Measurements from ENCODE around the gene DDX46. TPM values are rescaled to one million over a fixed set of nuclear protein-coding genes. Genes with fewer than 3 reads are reported as not detected.
A peak's percentile ranks its signal among the peaks of the same experiment; 100 is the strongest.

DDX46 gene
- total and polyA plus RNA-seq, 2 experiments from 2014 or later = 24.2 to 25.9 TPM

DNA sequence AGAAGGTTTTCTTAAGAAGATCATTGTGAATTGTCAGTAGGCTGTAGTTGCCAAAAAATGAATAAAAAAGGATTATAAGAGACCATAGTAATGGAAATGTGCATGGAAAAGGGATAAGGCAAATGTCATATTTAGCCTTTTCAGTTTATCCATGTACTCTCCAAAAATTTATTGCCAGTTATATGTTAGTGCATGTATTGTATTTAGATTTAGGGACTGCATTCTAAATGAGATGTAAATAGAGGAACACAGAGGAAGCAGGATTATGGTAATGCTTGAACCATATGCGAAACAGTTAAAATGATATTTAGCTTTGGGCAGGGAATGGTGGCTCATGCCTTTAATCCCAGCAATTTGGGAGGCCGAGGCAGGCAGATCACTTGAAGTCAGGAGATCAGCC is 33.0 kb downstream of the DDX46 start:
- peaks cover 81% of the 10 kb centered on the region for H3K36me3 ChIP-seq
- H3K4me1 ChIP-seq (ENCODE audit: low read depth) = no peaks in the 10 kb centered on the region
- TF ChIP-seq, protein P1, sequence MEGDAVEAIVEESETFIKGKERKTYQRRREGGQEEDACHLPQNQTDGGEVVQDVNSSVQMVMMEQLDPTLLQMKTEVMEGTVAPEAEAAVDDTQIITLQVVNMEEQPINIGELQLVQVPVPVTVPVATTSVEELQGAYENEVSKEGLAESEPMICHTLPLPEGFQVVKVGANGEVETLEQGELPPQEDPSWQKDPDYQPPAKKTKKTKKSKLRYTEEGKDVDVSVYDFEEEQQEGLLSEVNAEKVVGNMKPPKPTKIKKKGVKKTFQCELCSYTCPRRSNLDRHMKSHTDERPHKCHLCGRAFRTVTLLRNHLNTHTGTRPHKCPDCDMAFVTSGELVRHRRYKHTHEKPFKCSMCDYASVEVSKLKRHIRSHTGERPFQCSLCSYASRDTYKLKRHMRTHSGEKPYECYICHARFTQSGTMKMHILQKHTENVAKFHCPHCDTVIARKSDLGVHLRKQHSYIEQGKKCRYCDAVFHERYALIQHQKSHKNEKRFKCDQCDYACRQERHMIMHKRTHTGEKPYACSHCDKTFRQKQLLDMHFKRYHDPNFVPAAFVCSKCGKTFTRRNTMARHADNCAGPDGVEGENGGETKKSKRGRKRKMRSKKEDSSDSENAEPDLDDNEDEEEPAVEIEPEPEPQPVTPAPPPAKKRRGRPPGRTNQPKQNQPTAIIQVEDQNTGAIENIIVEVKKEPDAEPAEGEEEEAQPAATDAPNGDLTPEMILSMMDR (IDR thresholded peaks at IDR 0.05; ENCODE audit: low read depth, low read length) = no peak

DNA sequence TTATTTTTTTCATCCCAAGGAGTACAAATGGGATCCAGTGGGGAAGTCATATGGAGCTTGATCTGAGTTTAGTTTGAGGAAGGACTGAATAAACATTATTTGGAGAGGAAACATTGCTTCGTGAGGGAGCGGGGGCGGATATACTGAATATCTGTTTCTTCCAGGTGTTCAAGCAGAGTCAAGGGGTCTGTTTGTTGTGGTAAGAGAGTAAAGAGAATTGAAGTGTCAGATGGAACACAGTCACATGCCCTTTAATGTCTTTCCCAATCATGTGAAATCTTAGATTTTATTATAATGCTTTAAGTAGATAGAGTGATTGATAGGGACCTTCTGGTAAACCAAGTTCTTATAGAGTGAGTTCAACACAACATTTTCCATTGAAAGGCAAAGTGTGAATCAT is 33.7 kb downstream of the DDX46 start:
- Histone ChIP-seq H3K27ac (no peak overlapping the region), H3K4me1 (ENCODE audit: low read depth) (no peaks in the 10 kb centered on the region), H3K4me3 (no peak overlapping the region), H3K36me3 (peaks cover 77% of the 10 kb centered on the region), H3K9me3 (ENCODE audit: low read depth) (no peaks in the 10 kb centered on the region), H3K27me3 (no peaks in the 10 kb centered on the region)
- no peak for DNase-seq (ENCODE audit: low read depth in 1 of 2, low spot score in 1 of 2)
- TF ChIP-seq, protein P1 (IDR thresholded peaks at IDR 0.05; ENCODE audit: low read depth, low read length) = no peak

More for the DNA sequence above, 33.0 kb downstream of the DDX46 start:
- Histone ChIP-seq H3K27ac (no peak overlapping the region), H3K27me3 (no peaks in the 10 kb centered on the region), H3K9me3 (ENCODE audit: low read depth) (no peaks in the 10 kb centered on the region), H3K4me3 (no peak overlapping the region)
- no peak for DNase-seq (ENCODE audit: low read depth in 1 of 2, low spot score in 1 of 2)

DNA sequence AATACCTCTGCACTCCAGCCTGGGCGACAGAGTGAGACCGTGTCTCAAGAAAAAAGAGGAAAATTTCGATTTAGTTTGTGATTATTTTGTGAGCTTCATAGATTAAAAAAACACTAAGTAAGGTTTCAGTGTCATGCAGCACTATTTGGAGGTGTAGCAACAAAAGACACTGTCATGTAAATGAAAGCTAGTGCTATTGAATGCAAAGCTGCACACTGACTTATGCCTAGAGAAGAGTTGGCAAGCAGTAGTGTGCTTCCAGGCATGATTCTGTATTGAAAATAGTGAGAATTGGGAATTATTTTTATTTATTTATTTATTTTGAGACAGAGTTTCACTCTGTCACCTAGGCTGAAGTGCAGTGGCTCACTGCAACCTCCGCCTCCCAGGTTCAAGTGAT is 34.5 kb downstream of the DDX46 start:
- TF ChIP-seq, protein P1 (IDR thresholded peaks at IDR 0.05; ENCODE audit: low read depth, low read length) = no peak
- Histone ChIP-seq H3K36me3 (peaks cover 79% of the 10 kb centered on the region), H3K27me3 (no peaks in the 10 kb centered on the region), H3K27ac (no peak overlapping the region), H3K9me3 (ENCODE audit: low read depth) (no peaks in the 10 kb centered on the region), H3K4me1 (ENCODE audit: low read depth) (no peaks in the 10 kb centered on the region), H3K4me3 (no peak overlapping the region)
- no peak for DNase-seq (ENCODE audit: low read depth in 1 of 2, low spot score in 1 of 2)

DNA sequence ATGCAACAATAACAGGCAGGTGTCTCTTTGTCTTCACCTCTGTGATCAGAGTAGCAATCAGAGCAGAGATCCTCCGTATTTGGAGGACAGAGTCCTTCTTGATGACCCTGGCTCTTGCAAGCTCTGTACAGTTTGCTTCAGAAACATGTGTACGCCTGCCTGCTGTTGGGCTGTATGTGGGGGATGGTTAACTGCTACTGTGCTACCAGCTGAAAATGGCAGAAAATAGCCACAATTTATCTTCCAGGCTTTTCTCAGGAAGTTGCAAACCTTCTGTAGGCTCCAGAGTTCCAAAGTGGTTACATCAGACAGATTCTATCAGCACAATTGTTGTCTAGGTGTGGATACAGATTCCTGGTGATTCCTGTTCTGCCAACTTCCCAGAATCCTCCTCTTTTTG is 35.5 kb downstream of the DDX46 start:
- no peak overlapping the region for H3K27ac ChIP-seq
- no peak overlapping the region for H3K4me3 ChIP-seq
- no peaks in the 10 kb centered on the region for H3K9me3 ChIP-seq (ENCODE audit: low read depth)
- TF ChIP-seq, protein P1 (IDR thresholded peaks at IDR 0.05; ENCODE audit: low read depth, low read length) = no peak
- no peaks in the 10 kb centered on the region for H3K27me3 ChIP-seq
- peak in 1 of 2 donors; percentile 34 for DNase-seq (ENCODE audit: low read depth in 1 of 2, low spot score in 1 of 2)
- no peaks in the 10 kb centered on the region for H3K4me1 ChIP-seq (ENCODE audit: low read depth)
- peaks cover 75% of the 10 kb centered on the region for H3K36me3 ChIP-seq

DNA sequence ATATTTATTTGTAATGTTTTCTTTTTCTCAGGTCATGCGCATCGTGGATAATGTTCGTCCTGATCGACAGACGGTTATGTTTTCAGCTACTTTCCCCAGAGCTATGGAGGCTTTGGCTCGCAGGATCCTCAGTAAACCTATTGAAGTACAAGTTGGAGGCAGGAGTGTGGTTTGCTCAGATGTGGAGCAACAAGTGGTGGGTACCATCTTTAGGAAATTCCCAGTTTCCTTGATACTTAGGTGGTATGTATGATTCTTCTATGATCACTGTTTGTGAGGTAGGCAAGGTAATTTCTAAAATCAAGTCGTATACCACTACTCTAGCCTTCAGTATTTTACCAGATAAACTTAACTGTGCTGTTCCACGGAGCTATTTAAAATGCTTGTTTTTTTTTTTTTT is 36.2 kb downstream of the DDX46 start:
- TF ChIP-seq, protein P1 (IDR thresholded peaks at IDR 0.05; ENCODE audit: low read depth, low read length) = no peak
- no peak for DNase-seq (ENCODE audit: low read depth in 1 of 2, low spot score in 1 of 2)
- no peaks in the 10 kb centered on the region for H3K4me1 ChIP-seq (ENCODE audit: low read depth)
- H3K36me3 ChIP-seq = peaks cover 67% of the 10 kb centered on the region
- H3K27ac ChIP-seq = no peak overlapping the region
- H3K4me3 ChIP-seq = no peak overlapping the region
- no peaks in the 10 kb centered on the region for H3K27me3 ChIP-seq
- H3K9me3 ChIP-seq (ENCODE audit: low read depth) = no peaks in the 10 kb centered on the region

DNA sequence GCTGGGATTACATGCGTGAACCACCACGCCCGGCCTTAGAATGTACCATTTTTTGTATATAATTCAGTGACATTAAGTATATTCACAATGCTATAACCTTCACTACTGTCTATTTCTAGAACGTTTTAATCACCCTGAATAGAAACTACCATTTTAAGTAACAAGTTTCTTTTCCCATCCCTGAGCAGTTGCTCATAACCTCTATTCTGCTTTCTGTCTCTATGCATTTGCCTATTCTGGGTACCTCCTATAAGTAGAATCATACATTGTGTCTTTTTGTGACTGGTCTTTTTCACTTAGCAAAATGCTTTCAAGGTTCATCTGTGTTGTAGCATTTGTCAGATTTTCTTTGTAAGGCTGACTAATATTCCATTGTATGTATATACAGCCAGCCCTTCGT is 39.9 kb downstream of the DDX46 start:
- Histone ChIP-seq H3K36me3 (peaks cover 34% of the 10 kb centered on the region), H3K4me3 (no peak overlapping the region), H3K27ac (no peak overlapping the region), H3K9me3 (ENCODE audit: low read depth) (no peaks in the 10 kb centered on the region), H3K27me3 (no peaks in the 10 kb centered on the region), H3K4me1 (ENCODE audit: low read depth) (no peaks in the 10 kb centered on the region)
- TF ChIP-seq, protein P1 (IDR thresholded peaks at IDR 0.05; ENCODE audit: low read depth, low read length) = no peak
- DNase-seq (ENCODE audit: low read depth in 1 of 2, low spot score in 1 of 2) = no peak
